ENCODE data around the gene CYREN.

CYREN gene

GRCh38 chr7:135181929-135182678, 11.6 kb upstream of the CYREN start:
- no peak for DNase-seq (ENCODE audit: extremely low read depth, low read depth)
- TF ChIP-seq, protein P1, sequence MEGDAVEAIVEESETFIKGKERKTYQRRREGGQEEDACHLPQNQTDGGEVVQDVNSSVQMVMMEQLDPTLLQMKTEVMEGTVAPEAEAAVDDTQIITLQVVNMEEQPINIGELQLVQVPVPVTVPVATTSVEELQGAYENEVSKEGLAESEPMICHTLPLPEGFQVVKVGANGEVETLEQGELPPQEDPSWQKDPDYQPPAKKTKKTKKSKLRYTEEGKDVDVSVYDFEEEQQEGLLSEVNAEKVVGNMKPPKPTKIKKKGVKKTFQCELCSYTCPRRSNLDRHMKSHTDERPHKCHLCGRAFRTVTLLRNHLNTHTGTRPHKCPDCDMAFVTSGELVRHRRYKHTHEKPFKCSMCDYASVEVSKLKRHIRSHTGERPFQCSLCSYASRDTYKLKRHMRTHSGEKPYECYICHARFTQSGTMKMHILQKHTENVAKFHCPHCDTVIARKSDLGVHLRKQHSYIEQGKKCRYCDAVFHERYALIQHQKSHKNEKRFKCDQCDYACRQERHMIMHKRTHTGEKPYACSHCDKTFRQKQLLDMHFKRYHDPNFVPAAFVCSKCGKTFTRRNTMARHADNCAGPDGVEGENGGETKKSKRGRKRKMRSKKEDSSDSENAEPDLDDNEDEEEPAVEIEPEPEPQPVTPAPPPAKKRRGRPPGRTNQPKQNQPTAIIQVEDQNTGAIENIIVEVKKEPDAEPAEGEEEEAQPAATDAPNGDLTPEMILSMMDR (IDR thresholded peaks at IDR 0.05; ENCODE audit: low read depth, low read length): no peak

DNA sequence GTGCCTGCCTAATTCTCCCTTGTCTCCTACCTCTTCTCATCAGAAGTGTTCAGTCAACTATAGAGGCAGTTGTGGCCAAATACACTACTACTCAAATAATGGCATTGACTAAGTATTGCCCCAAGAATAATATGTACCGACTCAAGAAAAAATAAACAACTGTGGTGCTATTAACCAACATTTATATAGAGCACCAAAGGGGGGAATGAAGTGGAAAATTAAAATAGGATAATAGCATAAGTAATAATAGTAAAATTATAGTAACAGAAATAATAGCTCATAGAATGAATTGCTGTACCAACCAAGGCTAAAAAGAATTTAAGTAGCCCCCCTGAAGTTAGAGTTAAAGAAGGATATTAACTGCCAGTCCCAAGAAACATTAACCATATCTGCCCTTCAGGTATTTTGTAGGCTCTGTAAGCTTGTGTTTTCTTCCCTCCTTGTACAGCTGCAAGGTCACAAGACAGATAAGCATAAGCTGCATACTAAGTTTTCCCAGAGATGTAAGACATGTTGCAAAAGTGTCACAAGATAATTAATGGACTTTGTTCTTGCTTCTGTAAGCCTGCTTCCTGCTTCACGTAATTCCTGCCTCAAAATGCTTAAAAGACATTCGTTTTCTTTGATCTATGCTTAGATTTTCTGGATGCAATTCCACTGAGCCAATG, 10.9 kb upstream of the CYREN start:
- TF ChIP-seq, protein P1 (IDR thresholded peaks at IDR 0.05; ENCODE audit: low read depth, low read length): no peak

GRCh38 chr7:135180122-135180521, 9.6 kb upstream of the CYREN start:
- TF ChIP-seq, protein P1 (IDR thresholded peaks at IDR 0.05; ENCODE audit: low read depth, low read length): no peak
- no peak for DNase-seq (ENCODE audit: extremely low read depth, low read depth)

More for the DNA sequence above, 10.9 kb upstream of the CYREN start:
- no peak for DNase-seq (ENCODE audit: extremely low read depth, low read depth)

GRCh38 chr7:135179321-135179925, 8.9 kb upstream of the CYREN start:
- no peak for DNase-seq (ENCODE audit: extremely low read depth, low read depth)
- TF ChIP-seq, protein P1 (IDR thresholded peaks at IDR 0.05; ENCODE audit: low read depth, low read length): no peak

GRCh38 chr7:135178364-135178763, 7.9 kb upstream of the CYREN start:
- DNase-seq (ENCODE audit: extremely low read depth, low read depth): no peak
- TF ChIP-seq, protein P1 (IDR thresholded peaks at IDR 0.05; ENCODE audit: low read depth, low read length): no peak

DNA sequence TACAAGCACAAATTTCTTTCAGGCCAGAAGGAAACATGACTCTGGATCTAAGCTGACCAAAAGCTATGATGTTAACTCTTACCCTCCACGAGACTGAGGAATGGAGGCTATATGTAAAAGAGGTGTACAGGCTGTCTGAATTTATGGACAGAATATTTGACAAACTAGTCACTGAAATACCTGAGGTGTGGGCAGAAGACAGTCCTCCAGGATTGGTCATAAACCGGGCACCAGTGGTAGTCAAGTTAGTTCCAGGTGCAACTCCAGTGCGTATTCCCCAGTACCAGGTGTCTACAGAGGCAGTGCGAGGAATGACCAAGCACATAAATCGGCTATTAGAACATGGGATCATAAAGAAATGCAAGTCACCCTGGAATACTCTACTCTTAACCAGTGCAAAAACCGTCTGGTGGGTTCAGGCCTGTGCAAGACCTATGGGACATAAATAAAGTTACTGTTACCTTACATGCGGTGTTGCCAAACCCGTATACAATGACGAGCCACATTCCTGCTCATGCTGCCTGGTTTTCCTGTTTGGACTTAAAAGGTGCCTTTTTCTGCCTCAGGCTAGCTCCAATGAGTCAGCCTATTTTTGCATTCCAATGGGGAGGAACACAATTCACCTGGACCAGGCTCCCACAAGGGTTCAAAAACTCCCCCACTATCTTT, 6.7 kb upstream of the CYREN start:
- TF ChIP-seq, protein P1 (IDR thresholded peaks at IDR 0.05; ENCODE audit: low read depth, low read length): no peak
- DNase-seq (ENCODE audit: extremely low read depth, low read depth): no peak
